Measurements from ENCODE around the gene KRTAP10-12.

DNA sequence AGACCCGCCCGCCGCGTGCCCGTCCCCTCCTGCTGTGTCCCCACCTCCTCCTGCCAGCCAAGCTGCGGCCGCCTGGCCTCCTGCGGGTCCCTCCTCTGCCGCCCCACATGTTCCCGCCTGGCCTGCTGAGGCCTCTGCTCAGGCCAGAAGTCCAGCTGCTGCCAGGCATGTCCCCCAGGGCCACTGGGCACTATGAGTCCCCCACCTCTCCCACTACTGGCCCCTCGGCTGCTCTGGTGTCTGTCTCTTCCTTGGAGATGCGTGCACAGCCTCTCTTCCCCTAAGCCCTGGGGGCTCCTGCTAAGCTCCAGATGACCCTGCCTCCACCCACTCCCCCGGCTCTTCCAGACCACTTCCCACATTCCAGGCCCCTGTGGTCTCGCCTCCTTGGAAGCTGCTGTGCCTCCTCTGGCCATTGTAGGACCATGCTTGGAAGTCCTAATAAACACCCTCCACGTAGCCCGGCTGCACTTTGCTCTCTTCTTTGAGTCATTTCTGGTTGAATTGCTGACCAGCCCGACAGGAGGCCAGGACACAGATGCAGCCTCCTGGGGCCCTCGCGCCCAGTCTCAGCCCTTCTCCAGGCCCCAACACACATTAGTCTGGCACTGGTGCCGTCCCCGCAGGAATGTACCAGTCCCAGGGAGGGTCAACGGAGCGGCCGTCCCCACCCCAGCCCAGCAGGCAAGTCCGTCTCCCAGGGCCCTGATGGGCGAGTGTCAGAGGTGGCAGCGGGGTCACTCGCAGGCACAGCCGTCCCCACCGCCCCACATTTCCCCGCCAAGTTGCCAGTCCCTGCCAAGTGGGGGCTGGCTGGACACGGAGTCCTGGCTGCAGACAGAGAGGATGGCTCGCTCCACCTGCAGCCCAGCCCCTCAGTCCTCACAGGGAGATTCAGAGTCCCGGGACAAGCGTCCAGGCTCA is 1.1 kb downstream of the KRTAP10-12 start:
- TF ChIP-seq, protein P1, sequence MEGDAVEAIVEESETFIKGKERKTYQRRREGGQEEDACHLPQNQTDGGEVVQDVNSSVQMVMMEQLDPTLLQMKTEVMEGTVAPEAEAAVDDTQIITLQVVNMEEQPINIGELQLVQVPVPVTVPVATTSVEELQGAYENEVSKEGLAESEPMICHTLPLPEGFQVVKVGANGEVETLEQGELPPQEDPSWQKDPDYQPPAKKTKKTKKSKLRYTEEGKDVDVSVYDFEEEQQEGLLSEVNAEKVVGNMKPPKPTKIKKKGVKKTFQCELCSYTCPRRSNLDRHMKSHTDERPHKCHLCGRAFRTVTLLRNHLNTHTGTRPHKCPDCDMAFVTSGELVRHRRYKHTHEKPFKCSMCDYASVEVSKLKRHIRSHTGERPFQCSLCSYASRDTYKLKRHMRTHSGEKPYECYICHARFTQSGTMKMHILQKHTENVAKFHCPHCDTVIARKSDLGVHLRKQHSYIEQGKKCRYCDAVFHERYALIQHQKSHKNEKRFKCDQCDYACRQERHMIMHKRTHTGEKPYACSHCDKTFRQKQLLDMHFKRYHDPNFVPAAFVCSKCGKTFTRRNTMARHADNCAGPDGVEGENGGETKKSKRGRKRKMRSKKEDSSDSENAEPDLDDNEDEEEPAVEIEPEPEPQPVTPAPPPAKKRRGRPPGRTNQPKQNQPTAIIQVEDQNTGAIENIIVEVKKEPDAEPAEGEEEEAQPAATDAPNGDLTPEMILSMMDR (IDR thresholded peaks at IDR 0.05): no peak
- no peak for TF ChIP-seq POLR2A (IDR thresholded peaks at IDR 0.05)

Data from lower leg skin (tissue), 3 donors.